NCI-H1105 (cell line): ENCODE measurements around the gene NOX3.
"Not testable (repeated sequence)": the region's sequence is repeated elsewhere in the genome, so short reads cannot be mapped to it uniquely, and the experiment has no call there.

ENCODE experiments used
- DNase-seq: peaks from one replicate; lab custom pipeline; 2025; lab: John Stamatoyannopoulos, UW

Gene NOX3

DNA sequence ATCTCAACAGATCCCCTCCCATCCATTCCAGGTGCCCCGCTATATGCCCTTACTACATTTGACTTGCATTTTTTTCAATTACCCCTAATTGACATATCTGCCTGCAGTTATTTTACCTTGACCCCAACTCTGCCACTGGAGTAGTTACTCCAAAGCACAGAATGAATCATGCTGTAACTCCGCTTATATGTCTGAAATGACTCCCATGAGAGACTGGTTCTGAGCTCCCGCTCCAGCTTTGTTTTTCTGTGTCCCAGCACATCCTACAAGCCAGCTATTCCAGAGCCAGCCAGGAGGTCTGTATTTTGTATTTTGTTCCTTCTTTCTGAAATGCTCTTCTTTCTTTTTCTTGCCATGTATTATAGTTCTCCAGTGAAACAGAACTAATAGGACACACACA is 10.9 kb upstream of the NOX3 start:
- DNase-seq: no peak

- DNase-seq: no peak
Measured at GRCh38 chr6:155461556-155461955, 5.9 kb upstream of the NOX3 start.

DNA sequence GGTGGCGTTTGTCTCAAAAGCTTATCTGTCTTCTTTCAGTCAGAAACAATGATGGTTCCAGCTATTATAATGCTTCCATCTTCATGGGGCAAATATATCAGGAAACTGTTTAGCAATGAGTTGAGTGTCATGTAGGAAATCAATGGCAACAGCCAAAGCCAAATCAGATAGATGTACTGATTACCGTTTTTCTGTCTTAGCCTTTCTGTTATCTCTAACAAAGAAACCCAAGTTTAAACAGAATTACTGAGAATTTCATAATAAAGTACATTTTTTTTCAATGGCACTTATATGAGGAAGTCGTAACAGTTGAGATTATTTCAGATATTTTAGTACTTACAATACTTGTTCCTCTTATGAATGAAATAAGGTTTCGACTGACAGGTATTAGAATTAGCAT is 1.2 kb downstream of the NOX3 start:
- no peak for DNase-seq

DNA sequence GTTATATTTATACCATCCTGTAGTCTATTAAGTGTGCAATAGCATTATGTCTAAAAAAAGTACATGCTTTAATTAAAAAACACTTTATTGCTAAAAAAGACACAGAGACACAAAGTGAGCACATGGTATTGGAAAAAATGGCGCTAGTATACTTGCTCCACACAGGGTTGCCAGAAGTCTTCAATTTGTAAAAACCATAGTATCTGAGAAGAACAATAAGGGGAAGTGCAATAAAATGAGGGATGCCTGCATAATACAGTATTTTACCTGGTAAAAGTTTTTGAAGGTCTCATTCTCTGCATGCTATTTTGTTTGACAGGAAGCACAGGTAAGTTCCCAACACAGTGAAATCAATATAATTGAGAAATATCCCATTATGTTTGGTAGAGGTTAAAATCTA is 1.6 kb downstream of the NOX3 start:
- DNase-seq: no peak

DNA sequence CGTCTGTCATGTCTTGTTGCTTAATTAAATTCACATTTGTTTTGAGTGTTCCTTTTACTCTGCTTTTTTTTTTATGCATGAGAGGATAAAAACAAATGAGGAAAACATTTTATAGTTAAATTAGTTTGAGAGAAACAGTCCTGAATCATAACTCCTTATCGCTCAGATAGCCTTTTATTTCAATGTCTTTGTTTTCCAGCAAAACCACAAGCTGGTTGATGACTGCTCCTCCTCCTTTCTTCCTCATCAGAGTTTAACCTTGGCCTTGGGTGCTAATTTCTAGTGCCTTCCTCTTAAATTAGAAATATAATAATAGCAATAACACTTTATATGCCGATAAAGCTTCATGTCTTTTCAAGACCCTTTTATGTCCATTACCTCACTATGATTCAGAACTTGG is 3.1 kb downstream of the NOX3 start:
- DNase-seq: no peak

GRCh38 chr6:155451530-155451929 is 4.1 kb downstream of the NOX3 start:
- not testable (repeated sequence) for DNase-seq

- no peak for DNase-seq
Measured at GRCh38 chr6:155450240-155450581, 5.4 kb downstream of the NOX3 start.

DNA sequence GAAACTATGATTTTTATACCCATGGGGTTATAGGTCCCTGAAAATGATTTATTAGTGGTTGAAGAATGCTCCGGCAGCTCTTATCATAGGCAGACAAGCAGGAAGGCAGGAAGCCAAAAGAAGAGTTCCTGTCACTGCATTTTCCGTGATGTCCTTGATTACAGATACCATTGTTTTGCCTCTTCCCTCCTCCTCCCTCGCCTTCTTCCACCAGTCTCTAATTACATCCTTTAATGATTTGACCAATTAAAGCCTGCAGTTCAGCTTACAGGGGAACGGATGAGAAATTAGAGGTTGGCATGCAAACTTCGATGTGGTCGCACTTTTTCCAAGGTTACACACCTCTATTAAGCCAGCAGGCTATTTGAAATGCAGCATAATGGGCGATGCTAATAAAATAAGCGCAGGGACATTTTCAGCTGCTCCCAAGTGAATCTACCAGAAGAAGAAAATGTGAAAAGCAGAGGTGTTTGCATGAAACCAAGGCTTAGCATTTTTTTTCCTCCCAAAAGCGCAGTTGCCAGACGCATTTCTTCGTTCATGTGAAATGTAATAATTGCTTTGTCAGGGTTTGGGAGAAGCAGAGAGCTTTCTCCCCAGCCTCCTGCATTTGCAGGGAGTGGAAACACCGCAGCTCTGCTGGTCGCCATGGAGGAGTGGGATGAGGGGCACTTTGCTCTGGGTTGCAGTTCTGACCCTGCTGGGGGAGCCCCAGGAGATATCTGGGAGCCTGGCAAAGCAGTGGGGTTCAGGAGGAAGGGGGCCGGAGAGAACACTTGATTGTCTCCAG is 6.0 kb downstream of the NOX3 start:
- DNase-seq: peak; percentile 89

DNA sequence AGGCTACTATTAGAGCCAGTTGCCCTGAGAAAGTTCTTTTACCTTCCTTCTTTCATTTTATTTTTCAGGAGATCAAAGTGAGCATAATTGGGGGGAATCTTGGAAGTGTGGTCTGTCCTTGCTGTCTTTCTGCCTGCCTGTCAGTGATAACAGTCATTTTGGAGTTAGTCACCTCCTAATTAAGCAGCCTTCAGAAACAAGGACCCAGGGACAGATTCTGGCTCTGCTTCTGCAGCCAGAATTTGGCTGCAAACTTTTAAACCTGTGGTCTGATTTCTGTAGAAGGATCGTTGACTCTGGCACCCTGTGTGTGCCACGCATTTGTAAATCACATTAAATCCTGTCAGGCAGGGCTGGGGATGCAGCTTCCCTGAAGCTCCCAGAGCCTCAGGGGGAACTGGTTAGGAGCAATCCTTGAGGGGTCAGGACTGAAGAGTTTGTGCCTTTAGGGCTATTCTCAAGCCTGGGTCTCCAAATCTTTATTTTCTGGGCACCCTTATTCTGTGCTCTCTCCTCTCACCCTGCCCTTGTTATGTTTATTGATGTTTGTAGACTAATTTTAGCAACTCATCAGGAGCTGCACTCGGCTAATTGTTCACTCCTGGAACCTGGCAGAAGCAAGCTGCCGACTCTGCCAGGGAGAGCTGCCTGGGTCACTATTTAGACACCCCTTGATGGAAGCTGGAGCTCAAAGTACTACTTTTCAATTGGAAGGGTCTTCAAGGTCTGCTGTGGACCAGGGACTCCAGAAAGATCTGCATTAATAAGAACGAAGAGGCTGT is 6.8 kb downstream of the NOX3 start:
- DNase-seq: peak; percentile 81

GRCh38 chr6:155447949-155448348 is 7.7 kb downstream of the NOX3 start:
- no peak for DNase-seq

- DNase-seq: no peak
Measured at GRCh38 chr6:155444952-155445903, 10.4 kb downstream of the NOX3 start.

DNA sequence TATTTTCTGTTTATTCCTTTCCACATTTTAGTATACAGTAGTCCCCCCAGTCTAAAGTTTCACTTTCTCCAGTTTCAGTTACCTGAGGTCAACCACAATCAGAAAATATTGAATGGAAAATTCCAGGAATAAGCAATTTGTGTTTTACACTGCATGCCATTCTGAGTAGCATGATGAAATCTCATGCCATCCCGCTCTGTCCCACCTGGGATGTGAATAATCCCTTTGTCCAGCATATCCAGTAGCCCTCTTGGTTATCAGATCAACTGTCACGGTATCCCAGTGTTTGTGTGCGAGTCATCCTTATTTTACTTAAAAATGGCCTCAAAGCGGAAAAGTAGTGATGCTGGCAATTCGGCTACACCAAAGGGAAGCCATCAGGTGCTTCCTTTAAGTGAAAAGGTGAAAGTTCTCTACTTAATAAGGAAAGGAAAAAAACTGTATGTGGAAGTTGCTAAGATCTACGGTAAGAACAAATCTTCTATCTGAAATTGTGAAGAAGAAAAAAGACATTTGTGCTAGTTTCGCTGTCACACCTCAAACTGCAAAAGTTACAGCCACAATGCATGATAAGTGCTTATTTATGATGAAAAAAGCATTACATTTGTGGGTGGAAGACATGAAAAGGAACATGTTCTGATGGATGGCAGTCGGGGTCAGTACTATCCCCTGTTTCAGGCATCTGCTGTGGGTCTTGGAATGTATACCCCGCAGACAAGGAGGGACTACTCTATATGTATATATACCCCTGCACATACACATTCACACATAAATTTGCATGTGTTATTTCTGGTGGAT is 11.3 kb downstream of the NOX3 start:
- no peak for DNase-seq

DNA sequence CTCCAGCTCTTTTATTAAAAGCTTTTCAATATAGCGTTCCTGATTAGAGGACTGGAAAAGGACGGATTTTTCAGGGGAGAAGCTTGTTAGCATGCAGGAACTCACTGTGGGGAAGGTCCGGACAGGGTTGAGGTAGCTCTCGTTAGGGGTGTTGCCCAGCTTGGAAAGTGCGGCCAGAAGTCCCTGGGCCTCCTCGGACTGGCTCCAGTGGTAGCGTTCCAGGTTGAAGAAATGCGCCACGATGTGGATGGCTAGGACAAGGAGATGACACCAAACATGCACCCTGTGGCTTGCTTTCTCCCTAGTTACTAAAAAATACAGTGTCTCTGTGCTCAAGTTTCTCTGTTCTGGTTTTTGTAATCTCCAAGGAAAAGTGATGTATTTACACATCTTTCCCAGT is 12.5 kb downstream of the NOX3 start:
- DNase-seq: no peak

DNA sequence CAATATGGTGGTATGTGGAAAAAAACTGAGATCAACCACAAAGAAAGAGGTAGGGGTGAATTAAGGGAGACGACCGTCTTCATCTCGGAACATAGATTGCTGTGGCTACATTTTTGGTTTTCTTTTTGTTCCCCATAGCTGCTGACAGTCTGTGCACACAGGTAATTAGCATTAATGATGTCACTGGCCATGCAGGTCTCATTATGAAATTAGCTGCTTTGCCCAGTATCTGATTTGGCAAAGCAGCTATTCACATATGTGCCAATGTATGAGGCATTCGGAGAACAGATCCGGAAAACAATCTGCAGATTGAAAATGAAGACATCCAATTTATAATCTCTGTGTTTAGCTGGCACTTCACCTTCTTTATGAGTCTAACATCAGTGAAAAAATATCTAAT is 13.1 kb downstream of the NOX3 start:
- DNase-seq: peak; percentile 50

DNA sequence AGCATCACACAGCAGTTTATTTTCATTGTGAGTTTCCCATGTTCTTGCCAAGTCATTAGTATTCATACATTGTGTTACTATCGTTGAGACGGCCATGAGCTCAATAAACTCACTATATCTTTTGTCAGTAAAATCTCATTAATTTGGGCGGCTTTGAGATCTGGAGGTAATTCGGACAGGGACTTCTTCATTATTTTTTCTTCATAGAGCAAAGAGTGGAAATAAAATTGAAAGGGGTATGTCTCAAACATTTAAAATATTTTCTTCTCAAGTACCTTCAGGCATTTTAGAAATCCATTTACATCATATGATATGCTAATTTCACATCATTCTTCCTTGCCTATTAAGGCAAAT is 14.6 kb downstream of the NOX3 start:
- no peak for DNase-seq

GRCh38 chr6:155440398-155441111 is 15.1 kb downstream of the NOX3 start:
- no peak for DNase-seq

DNA sequence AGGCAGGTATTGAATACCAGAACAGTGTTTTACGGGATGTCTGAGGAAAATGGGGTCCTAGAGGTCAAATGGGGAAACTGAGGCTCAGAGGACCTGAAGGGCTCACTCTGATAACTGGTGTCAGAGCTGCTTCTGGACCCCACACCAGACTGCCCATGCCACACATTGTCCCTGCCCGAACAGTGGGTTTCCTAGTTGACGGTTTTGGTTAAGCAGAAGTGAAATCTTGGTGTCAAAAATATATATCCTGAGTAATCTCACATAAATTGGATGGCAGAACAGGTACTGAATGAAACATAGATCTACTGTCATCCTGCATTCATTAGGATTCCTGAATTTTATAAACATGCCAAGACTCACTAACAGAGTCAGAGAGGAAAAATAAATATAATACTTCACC is 16.3 kb downstream of the NOX3 start:
- no peak for DNase-seq

- peak; percentile 74 for DNase-seq
Measured at GRCh38 chr6:155436981-155437749, 18.5 kb downstream of the NOX3 start.

DNA sequence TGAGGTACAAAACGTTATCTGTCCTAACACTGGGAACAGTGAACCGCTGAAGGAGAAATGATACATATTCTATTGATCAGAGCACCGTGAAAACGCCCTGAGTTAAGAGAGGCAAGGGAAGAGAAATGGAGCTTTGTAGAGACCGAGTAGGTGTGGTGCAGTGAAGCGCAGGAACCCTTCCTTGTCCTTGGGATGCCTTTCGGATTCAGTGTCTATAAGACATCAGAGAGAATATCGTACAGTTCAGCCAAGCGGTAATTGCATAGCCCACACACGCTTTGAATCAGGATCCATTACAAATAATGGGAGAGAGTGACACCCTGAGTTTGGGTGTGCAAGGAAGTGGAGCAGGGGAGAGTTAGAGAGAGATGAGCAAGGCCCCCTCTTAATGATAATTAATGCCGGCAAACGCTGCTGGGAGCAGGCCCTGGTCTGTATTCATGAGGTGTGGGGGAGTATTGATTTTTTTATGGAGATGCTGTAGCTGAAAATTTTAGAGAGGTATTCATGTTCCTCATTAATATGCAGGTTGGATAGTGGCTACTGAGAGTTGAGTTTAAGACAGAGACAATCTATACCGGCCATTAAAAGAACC is 20.7 kb downstream of the NOX3 start:
- DNase-seq: no peak

GRCh38 chr6:155434096-155434495 is 21.5 kb downstream of the NOX3 start:
- no peak for DNase-seq
